HuH-7 (cell line): ENCODE results near the gene KRT31.
"Not testable (repeated sequence)": the region's sequence is repeated elsewhere in the genome, so short reads cannot be mapped to it uniquely, and the experiment has no call there.

ENCODE experiments used
- DNase-seq: peaks from one replicate; pipeline ENCODE4 v3.0.0; 2011; ENCODE audit warnings: low spot score

Gene KRT31

GRCh38 chr17:41387670-41388069, 9.7 kb downstream of the KRT31 start:
- no peak for DNase-seq

GRCh38 chr17:41386227-41386626, 11.2 kb downstream of the KRT31 start:
- no peak for DNase-seq

GRCh38 chr17:41383690-41384089, 13.7 kb downstream of the KRT31 start:
- DNase-seq, result peak; percentile 40

- DNase-seq, result no peak
Measured at GRCh38 chr17:41382394-41382793, 15.0 kb downstream of the KRT31 start.

- not testable (repeated sequence) for DNase-seq
Measured at GRCh38 chr17:41381943-41382342, 15.5 kb downstream of the KRT31 start, which contains the start of gene KRT34. Gene KRT34, minus strand, starts transcription at chr17:41382306. Its CDS starts 60 bp downstream, at chr17:41382246.

GRCh38 chr17:41380091-41380490, 17.3 kb downstream of the KRT31 start:
- not testable (repeated sequence) for DNase-seq

- no peak for DNase-seq
Measured at GRCh38 chr17:41377546-41377945, 19.9 kb downstream of the KRT31 start.

- no peak for DNase-seq
Measured at GRCh38 chr17:41369713-41370112, 27.7 kb downstream of the KRT31 start, which contains the start of gene KRT33B. Gene KRT33B, minus strand, starts transcription at chr17:41369813. Its CDS starts 63 bp downstream, at chr17:41369750.

GRCh38 chr17:41369023-41369422, 28.4 kb downstream of the KRT31 start:
- DNase-seq, result no peak

GRCh38 chr17:41367426-41368075, 29.9 kb downstream of the KRT31 start:
- DNase-seq, result no peak

GRCh38 chr17:41366070-41366469, 31.3 kb downstream of the KRT31 start:
- DNase-seq, result no peak

GRCh38 chr17:41363881-41364280, 33.5 kb downstream of the KRT31 start:
- DNase-seq, result no peak

- DNase-seq, result no peak
Measured at GRCh38 chr17:41360296-41360995, 37.0 kb downstream of the KRT31 start.

GRCh38 chr17:41354536-41354935, 42.9 kb downstream of the KRT31 start:
- DNase-seq, result no peak

GRCh38 chr17:41352597-41353366, 44.6 kb downstream of the KRT31 start:
- DNase-seq, result no peak

GRCh38 chr17:41351177-41351576, 46.2 kb downstream of the KRT31 start:
- no peak for DNase-seq

- not testable (repeated sequence) for DNase-seq
Measured at GRCh38 chr17:41350381-41350878, 47.0 kb downstream of the KRT31 start, which contains the start of gene KRT33A. Gene KRT33A, minus strand, starts transcription at chr17:41350828. Its CDS starts 61 bp downstream, at chr17:41350767.

- DNase-seq, result no peak
Measured at GRCh38 chr17:41347869-41348760, 49.3 kb downstream of the KRT31 start.

- not testable (repeated sequence) for DNase-seq
Measured at GRCh38 chr17:41346421-41346820, 51.0 kb downstream of the KRT31 start.

- no peak for DNase-seq
Measured at GRCh38 chr17:41345992-41346391, 51.4 kb downstream of the KRT31 start.
